ENCODE results near the gene KMO.

KMO gene

DNA sequence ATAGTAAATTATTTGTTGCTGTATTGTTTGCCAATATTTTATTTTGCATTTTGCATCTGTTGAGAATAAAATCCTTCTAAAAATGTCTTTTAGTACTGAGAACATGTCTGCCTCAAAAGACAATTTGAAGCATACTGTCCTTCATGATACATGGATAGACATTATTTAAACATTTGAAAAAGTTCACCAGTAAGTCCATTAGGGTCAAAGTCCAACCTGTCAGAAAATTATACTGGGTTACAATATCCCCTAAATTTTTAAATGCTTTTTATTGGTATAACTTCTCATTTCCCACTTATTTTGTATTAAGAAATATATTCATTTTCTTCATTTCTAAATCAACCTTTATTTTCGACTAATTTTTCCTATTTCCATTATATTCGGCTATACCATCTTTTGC, 98.7 kb downstream of the KMO start:
- DNase-seq: no peak

DNA sequence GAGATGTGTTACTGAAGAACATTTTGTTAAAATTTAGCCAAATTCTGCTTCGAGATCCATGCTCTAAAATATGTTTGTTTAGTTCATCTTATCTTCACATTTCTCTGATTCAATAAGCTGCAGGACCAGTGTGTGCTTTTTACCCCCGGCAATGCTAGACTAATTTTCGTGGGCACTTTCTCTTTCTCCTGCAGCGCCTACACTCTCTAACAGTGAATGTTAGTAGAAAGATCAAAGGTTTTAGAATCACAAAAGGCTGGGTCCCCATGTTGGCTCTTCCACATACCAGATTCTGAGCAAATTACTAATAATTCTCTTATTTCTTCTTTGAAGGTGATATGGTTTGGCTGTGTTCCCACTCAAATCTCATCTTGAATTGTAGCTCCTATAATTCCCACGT, 99.5 kb downstream of the KMO start:
- no peak for DNase-seq

DNA sequence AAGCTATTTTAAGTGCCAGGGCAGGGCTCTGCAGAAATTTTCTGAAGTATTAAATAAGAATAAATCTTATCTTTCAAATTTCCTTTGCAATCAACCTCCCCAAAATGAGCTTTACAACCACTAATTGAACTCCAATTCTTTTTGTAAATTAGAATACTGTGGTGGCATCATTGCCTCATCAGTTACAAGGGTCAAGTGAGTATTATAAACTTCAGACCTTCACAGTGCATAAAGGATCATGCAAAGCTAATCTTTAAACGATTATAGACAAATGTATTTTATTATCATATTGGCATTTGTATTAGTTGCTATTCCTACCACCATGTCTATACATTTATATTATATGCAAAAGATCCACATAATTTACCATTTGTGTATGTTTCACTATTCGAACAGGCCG, 100.8 kb downstream of the KMO start:
- no peak for DNase-seq

DNA sequence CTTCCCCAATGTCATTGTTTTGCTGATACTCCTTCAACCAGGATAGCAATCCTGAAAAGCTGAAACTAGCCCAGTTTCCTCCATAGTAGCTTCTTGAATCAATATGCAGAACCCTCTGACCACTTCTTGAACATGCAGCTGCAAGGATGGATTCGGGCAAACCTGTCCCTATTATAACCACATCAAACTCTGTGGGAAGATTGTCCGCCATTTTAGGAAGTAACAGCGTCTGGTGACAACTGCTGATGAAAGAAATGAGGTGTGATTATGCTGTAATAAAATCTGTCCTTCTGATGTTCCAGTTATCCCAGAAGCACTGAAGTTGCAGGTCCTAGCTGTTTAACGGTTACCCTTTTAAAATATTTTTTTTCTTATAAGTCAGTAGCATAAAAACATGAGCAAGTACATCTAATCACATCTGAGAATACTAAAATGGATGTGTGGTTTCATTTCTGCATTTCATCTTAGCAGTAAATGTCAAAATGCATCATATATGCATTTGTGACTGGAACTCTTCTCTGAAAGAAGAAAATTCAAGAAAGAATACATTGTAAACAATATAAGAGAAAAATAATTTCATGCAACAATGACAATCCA, 103.5 kb downstream of the KMO start:
- no peak for DNase-seq

DNA sequence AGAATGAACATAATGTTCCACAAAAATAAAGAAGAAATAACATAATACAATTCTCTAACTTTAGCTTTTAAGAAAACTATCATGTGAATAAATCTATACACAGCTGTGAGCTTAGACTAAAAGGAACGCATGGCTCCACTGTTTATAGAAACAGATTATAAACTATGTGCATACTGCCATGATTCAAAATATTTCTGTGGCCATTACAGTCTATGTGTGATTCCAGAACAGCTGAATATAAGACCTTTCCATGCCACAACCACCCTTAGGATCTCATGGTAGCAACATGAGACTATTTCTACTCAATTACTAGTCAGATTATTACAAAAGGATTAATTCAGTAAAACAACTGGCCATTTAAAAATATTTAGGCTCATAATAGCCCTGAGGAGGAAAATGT, 104.1 kb downstream of the KMO start:
- no peak for DNase-seq

DNA sequence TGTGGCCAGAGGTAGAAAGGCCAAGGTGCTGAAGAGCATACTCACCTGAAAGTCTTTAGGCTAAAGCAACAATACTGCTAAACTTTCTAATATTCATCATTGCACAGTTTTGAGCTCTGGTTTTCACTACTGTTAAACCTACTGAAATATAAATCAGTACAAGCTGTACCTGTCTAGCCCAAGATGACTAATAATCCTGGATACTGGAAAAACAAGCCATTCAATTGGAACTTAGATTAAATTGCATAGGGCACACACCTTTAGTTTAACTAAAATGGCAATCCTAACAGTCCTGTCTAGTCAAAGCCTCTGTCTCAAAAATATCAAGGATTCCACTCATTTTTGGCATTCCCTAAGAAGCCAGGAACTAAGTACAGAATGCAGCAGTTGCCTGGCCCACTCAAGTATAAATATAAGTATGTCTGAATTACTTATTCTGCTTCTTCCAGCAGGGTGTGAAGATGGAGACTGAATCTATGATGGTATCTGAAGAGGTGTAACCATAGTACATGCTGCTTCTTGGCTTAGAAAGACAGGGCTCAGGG, 104.9 kb downstream of the KMO start:
- peak in 1 of 5 experiments; percentile 13 for DNase-seq

DNA sequence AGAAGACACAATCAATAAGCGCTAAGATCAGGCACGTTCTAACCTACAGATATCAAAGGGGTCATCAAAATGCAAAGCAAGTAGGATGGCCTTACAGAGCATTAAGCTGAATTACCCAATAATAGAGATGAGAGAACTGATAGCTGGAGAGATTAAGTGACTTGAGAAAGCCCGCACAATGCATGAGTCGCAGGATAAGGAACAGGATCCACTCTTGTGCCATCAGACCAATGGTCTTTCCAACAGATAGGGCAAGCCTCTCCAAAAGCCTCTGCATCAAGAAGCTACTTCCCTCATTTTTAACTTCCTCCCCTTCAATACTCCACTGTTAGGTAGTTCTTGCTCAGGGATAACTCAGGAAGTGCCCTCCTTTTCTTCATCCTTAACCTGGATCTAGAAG, 105.4 kb downstream of the KMO start:
- DNase-seq: no peak

DNA sequence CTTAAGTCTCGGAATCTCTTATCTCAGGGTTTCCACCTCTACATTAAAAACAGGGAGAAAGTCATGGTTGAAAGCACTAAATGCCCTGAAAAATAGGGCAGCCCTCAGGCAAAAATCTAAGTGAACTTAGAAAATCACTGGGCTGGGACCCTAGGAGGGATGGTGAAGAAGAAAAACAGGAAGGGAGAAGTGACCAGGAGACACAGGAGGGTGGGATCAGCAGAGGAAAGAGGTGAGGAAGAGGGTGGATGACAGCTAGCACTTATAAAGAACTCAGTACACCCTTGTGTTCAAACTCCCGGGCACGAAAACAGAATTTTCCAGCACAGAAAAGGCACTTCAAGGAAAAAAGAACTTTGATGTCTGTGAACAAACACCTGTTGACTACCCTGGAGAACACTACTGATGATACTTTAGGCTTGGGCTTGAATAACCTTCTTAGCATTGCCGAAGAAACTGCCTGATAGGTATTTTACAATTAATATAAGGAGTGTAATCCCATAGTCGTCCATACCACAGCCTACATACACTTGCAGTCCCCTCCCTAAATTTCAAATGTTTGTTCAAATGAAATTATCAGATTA, 106.0 kb downstream of the KMO start:
- DNase-seq: no peak

DNA sequence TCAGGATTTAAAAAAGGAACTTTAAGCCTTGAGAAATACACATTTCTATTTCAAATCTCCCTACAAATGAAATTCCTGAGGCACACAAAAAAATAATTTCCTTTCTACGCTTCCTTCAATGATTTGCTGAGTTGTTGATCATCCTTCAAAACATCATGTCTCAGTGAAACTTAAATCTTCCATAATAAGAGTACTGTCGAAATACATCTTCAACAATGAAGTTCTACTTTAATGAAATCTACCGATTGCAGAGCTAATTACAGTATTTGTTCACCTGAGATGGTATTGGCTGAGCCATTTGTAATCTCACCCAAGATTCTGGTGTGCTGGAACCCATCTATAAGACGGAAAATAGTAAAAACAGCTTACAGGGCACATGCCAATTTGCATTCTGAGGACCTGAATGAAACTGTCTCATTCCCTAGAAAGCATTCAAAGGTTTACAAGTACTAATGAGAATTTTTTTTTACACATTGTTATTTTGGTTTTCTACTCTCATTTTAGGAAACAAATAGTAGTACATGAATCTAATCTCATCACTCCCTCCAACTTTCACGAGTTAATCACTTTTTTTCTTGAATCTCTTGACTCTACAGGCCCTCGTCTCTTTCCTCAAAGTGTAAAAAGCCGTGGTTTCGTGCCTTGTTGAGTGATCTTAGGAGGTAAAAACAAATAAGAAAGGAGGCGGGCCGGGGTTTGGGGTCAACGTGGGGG, 106.9 kb downstream of the KMO start:
- peak in 1 of 5 experiments; percentile 26 for DNase-seq

DNA sequence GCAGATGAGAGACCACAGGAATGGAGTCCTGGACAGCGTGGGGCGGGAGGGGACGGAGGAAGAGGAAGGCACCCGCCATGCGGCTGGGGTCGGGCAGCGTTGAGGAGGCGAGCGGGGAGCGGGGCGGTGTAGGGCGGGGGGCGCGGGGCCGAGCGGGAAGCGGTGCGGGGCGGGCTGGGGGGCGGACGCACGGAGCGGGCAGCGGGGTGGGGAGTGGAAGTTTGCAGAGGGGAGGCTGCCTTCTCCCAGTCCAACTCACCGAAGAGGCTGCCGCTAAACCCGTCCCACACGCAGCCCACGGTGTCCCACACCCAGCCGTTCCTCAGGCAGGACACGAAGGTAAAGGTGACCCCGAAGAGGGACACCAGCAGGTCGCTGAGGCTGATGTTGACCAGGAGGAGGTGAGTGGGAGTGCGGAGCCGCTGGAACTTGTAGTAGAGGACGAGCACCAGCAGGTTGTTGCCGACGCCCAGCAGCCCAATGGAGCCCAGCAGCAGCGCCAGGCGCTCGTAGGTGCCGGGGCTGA, 107.5 kb downstream of the KMO start:
- peak in 2 of 5 experiments; percentile 10 for DNase-seq

DNA sequence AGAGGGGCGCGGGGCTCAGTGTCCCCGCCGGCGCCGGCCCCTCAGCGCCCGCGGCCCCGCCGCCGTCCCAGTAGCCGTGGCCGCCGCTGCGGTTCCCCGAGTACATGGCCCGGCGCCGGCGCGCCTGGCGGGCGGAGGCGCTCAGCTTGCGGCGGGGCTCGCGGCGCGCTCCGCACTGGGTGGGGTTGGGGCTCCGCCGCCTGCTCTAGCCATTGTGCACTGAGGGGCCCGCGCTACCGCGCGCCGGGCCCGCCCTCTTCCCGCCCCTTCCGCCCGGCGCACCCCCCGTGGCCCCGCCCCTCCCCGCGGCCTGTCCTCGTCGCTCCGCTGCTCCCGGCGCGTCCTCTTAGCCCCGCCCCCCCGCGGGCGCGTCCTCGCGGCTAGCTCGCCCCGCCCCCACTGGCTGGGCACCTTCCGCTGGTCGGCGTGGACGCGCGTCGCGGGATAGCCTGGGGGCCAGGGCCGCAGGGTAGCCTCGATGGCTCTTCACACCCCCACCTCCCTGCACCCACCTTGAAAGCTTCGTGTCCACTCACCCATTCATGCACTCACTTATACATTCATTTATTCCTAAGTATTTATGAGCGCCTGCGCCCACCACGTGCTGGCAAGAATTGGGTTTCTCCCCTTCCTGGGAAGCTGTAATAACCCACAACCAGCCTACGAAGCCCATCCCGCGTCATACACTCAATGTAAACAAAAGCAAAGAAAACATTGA, 108.1 kb downstream of the KMO start, which contains the start of the genes CHML and OPN3:
Gene CHML (minus strand): TSS at position 221 of the 718 bp plus-strand sequence. CDS start 4,603 bp downstream, outside the sequence.
Gene OPN3 (minus strand): TSS at position 221 of the 718 bp plus-strand sequence. CDS start 115 bp downstream, at position 106.
- peak; percentile 78 to 93 (median 84) for DNase-seq

DNA sequence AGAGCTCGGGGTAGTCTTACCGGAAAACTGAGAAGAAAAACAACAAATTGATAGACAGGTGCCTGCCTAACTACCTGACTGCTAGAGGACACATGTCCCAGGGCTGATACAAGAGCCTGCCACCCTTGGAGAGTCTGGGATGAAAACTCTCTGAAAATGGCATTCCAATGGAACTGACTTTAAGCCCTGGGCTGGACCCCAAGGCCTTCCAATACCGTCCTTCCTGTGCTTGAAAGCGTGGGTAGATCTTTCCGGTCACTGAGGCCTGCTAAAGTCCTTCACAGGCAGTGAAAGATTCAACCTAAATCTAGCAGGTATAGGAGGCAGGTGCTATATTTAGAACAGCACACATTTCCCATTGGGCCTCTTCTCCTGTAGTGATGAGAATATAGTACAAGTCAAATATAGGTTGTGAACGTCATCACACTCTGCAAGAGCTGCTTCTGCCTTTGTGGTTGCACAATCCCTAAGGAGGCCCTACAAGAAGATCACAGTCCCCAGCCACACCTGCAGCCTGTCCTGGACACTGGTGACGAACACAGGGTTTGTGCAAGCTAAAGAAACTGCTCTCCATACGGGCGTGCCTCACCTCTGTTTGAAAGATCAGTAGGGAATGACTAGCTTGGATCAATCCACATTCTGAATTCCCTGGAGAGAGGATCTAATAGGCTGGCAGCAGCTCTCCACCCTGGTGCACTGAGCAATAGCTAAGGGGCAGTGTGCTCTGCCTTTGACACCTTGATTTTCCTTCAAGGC, 108.9 kb downstream of the KMO start:
- DNase-seq: no peak

DNA sequence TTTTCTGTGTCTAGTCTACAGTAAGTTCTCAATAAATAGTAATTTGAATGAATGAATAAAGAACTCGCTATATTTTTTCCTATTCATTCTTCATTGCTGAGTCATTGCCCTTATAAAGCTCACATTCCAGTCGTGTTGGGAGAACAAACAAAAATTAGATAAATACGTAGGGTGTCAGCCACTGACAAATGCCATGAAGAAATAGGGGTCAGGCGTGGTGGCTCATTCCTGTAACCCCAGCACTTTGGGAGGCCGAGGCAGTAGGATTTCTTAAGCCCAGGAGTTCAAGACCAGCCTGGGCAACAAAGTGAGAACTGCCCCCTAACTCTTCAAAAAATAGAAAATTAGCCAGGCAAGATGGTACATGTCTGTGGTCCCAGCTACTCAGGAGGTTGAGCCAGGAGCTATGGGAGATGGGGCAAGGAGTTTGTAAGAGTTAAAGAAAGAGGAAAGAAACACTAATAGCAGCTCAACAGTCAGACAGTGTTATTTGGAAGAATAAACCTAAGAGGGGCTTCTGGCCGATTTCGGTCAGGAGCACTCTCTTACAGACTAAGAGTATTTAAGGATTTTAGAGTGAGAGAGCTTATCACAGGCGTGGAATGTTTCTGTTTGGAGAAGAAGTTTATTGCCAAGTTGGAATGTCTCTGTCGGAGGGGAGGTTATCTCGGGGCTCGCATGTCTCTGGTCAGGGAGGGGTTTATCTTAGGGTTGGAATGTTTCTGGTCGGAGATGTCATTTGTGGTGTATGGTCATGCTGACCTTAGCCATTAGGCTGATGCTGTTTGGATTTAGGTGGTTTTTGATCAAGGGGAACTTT, 109.8 kb downstream of the KMO start:
- no peak for DNase-seq

DNA sequence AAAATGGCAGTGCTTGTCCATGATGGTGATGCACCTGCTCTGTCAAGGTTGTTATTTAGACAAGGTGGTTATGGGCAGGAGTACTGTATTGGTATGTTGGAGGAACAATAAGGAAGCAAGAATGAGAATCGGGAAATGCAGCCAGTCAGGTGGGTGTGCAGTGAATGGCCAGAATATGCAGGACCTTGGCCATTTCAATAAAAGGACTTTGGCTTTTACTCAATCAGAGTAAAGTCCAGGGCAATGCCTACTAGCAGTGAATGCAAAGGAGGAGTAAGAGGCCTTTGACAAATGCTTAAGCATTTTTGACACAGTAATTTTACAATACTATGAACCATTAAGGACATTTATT, 110.4 kb downstream of the KMO start:
- no peak for DNase-seq

DNA sequence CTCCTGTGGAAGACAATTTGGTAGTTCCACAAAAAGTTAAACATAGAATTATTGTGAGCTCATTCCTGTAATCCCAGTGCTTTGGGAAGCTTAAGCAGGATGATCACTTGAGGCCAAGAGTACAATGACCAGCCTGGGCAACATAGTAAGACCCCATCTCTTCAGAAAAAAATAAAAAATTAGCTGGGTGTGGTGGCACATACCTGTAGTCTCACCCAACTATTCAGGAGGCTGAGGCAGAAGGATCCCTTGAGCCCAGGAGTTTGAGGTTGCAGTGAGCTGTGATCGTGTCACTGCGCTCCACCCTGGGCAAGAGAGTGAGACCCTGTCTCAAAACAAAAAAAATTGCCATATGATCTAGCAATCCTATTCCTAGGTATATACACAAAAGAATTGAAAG, 112.1 kb downstream of the KMO start:
- DNase-seq: no peak

DNA sequence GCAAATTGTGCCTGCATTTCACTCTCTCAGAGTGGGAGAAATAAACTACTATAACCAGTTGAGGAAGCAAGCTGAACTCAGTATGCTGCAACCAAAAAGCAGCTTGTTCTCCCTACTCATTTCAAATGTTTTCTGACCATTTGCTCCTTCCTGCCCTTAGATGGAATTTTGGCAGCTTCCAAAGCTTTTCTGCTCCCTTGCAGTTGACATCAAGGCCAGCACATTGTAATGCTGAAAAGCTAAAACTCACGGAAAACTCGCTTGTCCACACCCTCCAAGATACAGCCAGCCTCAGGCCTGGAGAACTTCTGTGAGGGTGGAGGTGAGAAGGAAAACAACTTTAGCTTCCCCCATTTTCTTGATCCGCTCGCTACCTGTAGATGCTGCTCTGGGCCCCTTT, 113.0 kb downstream of the KMO start:
- no peak for DNase-seq

Data from T-helper 2 cell (primary cell).